Measurements from ENCODE around the gene FGF11.

- no peak for TF ChIP-seq CTCF (IDR thresholded peaks at IDR 0.05)
- TF ChIP-seq POLR2AphosphoS5 (IDR thresholded peaks at IDR 0.05), result peak; percentile 36 to 64 (median 57)
- TF ChIP-seq EP300 (IDR thresholded peaks at IDR 0.05; ENCODE audit: low read depth), result no peak
These were observed 36.6 kb downstream of the FGF11 start for GRCh38 chr17:7475764-7476422.
